ENCODE results near the gene GABRB2.

DNA sequence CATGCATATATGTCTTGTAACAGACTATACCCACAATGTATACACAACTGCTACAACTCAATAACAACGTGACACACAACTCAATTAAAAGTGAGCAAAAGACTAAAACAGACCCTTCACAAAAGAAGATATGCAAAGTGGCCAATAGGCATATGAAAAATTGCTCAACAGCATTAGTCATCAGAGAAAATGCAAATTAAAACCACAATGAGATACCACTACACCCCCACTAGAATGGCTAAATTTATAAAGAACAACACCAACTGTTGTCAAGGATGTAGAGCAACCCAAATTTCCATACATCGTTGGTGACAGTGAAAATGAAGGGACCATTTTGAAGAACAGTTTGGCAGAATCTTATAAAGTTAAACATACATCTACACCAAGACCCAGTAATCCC lies 38.9 kb downstream of the GABRB2 start:
- TF ChIP-seq POLR2A (IDR thresholded peaks at IDR 0.05; ENCODE audit: low read depth, low read length) (no peak), POLR2AphosphoS5 (IDR thresholded peaks at IDR 0.05; ENCODE audit: low read depth, low read length) (no peak), POU2F2 (IDR thresholded peaks at IDR 0.05; ENCODE audit: low read depth, low read length) (no peak; the same call in 1 of the 2 replicates), TAF1 (IDR thresholded peaks at IDR 0.05; ENCODE audit: low read depth, low read length) (no peak), SPI1 (IDR thresholded peaks at IDR 0.05; ENCODE audit: low read depth, low read length) (no peak), PAX5 (IDR thresholded peaks at IDR 0.05; ENCODE audit: insufficient read depth, low read length, severe bottlenecking) (no peak)
